IPS-15b (cell line): ENCODE data around the gene DNTT.

Source experiments
- H3K27me3 ChIP-seq: one replicate; pipeline ENCODE4 v1.6.1; 2013; ENCODE audit warnings: low read length; ENCODE audit not compliant: control insufficient read depth, insufficient read depth
- H3K36me3 ChIP-seq: one replicate; pipeline ENCODE4 v1.6.1; 2013; ENCODE audit warnings: low read length; ENCODE audit not compliant: control insufficient read depth, insufficient read depth
- H3K4me1 ChIP-seq: one replicate; pipeline ENCODE4 v1.6.1; 2013; ENCODE audit warnings: mild to moderate bottlenecking, low read length; ENCODE audit not compliant: control insufficient read depth, insufficient read depth
- H3K4me3 ChIP-seq: one replicate; pipeline ENCODE4 v1.5.1; 2013; ENCODE audit warnings: low read depth, low read length
- H3K9ac ChIP-seq: one replicate; pipeline ENCODE4 v1.6.1; 2013; ENCODE audit warnings: low read depth, mild to moderate bottlenecking, low read length
- H3K9me3 ChIP-seq: one replicate; pipeline ENCODE4 v1.6.1; 2013; ENCODE audit warnings: mild to moderate bottlenecking, low read length; ENCODE audit not compliant: control insufficient read depth, insufficient read depth

DNTT gene

DNA sequence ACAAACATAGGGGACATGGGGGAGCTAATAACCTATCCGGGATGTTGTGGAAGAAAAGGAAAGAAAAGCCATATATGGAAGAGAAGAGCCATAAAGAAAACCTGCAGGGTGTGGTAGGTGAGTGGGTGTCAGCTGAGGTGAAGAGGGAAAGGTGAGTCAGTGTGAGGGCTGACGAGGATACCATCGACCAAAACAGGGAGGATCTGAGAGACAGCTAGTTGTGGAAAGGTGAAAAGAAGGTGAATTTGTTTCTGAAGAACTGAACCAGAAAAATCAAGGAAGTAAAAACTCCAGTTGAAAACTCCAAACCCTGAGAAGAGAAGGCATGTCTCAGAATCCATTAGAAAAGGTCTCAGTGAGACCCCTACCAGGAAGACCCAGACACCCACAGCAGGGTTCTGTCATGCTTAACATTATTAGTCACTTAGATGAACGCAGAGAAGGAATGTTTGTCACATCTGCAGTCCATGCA is 37.0 kb upstream of the DNTT start:
- H3K9ac ChIP-seq: no peak overlapping the region
- H3K4me1 ChIP-seq: no peaks in the 10 kb centered on the region
- no peaks in the 10 kb centered on the region for H3K36me3 ChIP-seq
- H3K9me3 ChIP-seq: no peaks in the 10 kb centered on the region
- no peaks in the 10 kb centered on the region for H3K27me3 ChIP-seq
- H3K4me3 ChIP-seq: no peak overlapping the region

DNA sequence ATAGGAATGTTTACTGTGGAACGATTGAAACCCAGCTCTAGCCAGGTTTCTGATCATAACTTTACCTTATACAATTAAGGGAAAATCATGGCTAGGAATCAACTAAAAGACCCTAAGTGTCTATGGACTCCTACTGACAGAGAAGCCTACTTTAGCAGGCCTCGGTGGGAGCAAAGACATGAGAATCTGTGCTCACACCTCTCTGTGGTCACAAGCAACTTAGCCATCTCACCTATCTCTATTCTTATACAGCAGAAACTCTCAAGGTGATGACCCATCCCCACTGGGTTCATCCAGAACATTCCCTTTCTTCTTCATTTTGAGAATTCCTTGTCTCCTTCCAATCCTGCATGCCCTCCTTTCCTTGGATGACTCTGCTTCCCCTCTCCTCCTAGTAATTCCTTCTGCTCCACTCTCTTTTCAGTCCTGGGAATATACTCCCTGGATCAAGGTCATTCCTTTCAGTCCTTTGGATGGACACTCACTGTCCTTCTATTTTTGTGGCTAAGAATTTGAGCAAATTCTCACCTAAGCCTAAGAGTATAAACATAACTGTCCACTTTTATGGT is 35.8 kb upstream of the DNTT start:
- Histone ChIP-seq H3K4me1 (no peaks in the 10 kb centered on the region), H3K9ac (no peak overlapping the region), H3K27me3 (no peaks in the 10 kb centered on the region), H3K4me3 (no peak overlapping the region), H3K36me3 (no peaks in the 10 kb centered on the region), H3K9me3 (no peaks in the 10 kb centered on the region)

DNA sequence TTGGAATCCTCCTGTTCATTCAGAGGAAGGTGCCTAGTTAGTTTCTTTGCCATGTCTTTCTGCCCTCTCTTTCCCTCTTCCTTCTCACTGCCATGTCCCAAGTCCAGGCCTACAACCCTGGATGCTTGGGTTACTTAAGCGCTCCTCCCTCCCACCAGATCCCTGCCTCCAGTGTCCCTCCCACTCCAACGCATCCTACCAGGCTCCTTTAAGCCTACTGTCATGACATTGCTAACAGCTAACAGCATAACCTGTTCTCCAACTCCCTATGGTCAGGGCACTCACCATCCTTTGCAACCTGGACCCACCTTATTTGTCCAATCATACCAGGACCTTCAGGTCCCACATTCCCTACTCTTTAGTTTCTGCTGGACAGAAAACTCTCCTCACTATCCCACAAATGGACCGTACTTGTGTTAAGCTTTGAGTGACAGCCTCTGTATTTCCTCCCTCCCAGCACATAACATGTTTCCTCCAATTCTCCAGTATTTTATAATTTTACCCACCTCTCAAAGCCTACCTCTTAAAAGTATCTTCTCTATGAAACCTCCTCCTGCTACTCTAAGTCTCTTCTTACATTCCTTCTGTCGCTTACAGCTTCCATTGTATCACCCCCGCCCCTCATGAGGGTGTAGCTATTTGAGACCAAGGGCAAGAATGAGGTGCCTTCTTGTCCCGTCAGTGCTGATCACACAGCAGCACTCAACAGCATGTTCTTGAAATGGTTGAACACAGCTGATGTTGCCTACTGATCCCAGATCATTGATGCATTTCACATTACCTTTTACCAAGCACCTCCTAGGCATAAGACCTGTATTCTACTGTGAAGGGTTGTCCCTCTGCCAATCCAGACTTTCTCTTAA is 34.6 kb upstream of the DNTT start:
- Histone ChIP-seq H3K9ac (no peak overlapping the region), H3K36me3 (no peaks in the 10 kb centered on the region), H3K27me3 (no peaks in the 10 kb centered on the region), H3K4me3 (no peak overlapping the region), H3K9me3 (no peaks in the 10 kb centered on the region), H3K4me1 (no peaks in the 10 kb centered on the region)

- H3K4me3 ChIP-seq: no peak overlapping the region
- no peaks in the 10 kb centered on the region for H3K4me1 ChIP-seq
- H3K9ac ChIP-seq: no peak overlapping the region
- no peaks in the 10 kb centered on the region for H3K27me3 ChIP-seq
- no peaks in the 10 kb centered on the region for H3K9me3 ChIP-seq
- no peaks in the 10 kb centered on the region for H3K36me3 ChIP-seq
Measured at GRCh38 chr10:96270571-96270970, 33.7 kb upstream of the DNTT start.

- H3K4me3 ChIP-seq: no peak within 1 kb of the TSS
- no peaks in the 10 kb centered on the region for H3K27me3 ChIP-seq
- no peaks in the 10 kb centered on the region for H3K9me3 ChIP-seq
- H3K4me1 ChIP-seq: no peaks in the 10 kb centered on the region
- H3K36me3 ChIP-seq: no peaks in the 10 kb centered on the region
- H3K9ac ChIP-seq: no peak within 1 kb of the TSS
Measured at GRCh38 chr10:96271016-96271815, 33.0 kb upstream of the DNTT start, which contains the start of gene BLNK. Gene BLNK, minus strand, starts transcription at chr10:96271569. Its CDS starts 171 bp downstream, at chr10:96271398.

DNA sequence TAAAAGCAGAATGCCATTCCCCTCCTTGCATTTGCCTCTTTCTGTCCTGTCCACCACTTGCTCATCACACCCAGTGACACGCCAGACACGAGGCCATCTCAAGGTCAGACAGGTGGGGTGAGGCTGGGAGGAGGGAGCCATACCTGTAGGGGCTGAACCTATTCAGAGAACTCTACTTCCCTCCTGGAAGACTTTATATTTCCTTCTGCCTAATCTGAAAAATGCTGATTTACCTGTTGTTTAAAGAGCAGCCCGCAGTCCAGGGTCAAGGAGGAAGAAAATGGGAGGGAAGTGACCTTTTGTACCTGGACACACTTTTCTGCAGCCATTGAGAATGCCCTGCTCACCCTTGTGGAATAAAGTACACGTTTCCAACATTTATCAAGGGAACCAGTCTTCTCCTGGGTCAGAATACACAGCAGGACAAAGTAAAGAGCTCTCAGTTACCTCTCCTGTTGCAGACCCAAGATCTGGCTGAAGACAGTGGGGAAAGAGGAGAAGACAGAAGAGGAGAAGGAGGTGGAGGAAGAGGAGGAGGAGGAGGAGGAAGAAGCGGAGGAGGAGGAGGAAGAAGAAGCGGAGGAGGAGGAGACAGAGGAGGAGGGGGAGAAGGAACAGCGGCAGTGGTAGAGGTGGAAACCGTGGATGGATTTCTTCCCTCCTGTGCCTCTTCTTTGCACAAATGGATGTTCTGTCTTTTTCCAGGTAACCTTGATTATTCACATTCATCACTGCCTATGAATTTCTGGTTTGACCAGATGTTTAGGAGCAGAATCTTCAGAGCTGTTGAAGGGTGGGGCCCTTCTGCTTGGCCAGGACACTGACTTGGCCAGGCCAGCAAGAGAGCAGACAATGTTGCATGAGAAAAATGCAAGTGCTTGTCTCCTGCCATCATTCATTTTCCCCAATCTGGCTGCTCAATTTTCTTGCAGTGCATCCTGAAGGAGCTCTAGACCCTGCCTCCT is 31.6 kb upstream of the DNTT start:
- no peak overlapping the region for H3K9ac ChIP-seq

GRCh38 chr10:96275685-96276418 is 28.4 kb upstream of the DNTT start:
- H3K9ac ChIP-seq: no peak overlapping the region
- H3K4me3 ChIP-seq: no peak overlapping the region
- H3K27me3 ChIP-seq: no peaks in the 10 kb centered on the region
- no peaks in the 10 kb centered on the region for H3K9me3 ChIP-seq
- H3K36me3 ChIP-seq: no peaks in the 10 kb centered on the region
- no peaks in the 10 kb centered on the region for H3K4me1 ChIP-seq

More for the DNA sequence above, 31.6 kb upstream of the DNTT start:
- no peak overlapping the region for H3K4me3 ChIP-seq
- no peaks in the 10 kb centered on the region for H3K9me3 ChIP-seq
- H3K27me3 ChIP-seq: no peaks in the 10 kb centered on the region
- H3K36me3 ChIP-seq: no peaks in the 10 kb centered on the region
- no peaks in the 10 kb centered on the region for H3K4me1 ChIP-seq

GRCh38 chr10:96276426-96276825 is 27.8 kb upstream of the DNTT start:
- no peak overlapping the region for H3K9ac ChIP-seq
- H3K27me3 ChIP-seq: no peaks in the 10 kb centered on the region
- H3K36me3 ChIP-seq: no peaks in the 10 kb centered on the region
- H3K4me1 ChIP-seq: no peaks in the 10 kb centered on the region
- no peaks in the 10 kb centered on the region for H3K9me3 ChIP-seq
- H3K4me3 ChIP-seq: no peak overlapping the region

DNA sequence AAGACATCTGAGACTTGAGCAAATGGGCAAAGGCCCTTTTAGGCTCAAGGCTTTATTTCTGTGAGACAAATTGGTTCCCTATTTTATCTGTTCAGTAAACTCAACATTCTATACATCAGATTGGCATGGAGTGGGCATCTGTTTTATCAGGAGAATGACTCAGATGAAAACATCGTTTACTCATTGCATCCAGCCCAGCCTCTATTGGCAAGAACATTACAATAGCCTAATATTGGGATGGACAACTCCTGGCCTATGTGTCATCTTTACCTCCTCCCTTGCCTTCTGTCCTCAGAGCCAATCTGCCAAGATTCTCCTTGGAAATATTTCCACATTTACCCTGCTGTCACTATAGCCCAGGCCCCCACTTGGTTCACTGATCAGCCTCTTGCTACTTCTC is 27.4 kb upstream of the DNTT start:
- H3K9ac ChIP-seq: no peak overlapping the region
- H3K4me1 ChIP-seq: no peaks in the 10 kb centered on the region
- no peaks in the 10 kb centered on the region for H3K27me3 ChIP-seq
- H3K9me3 ChIP-seq: no peaks in the 10 kb centered on the region
- no peaks in the 10 kb centered on the region for H3K36me3 ChIP-seq
- H3K4me3 ChIP-seq: no peak overlapping the region

- Histone ChIP-seq H3K4me1 (no peaks in the 10 kb centered on the region), H3K9ac (no peak overlapping the region)
Measured at GRCh38 chr10:96279191-96279641, 25.0 kb upstream of the DNTT start.

More at GRCh38 chr10:96279191-96279641, 25.0 kb upstream of the DNTT start:
- Histone ChIP-seq H3K9me3 (no peaks in the 10 kb centered on the region), H3K4me3 (no peak overlapping the region), H3K36me3 (no peaks in the 10 kb centered on the region), H3K27me3 (no peaks in the 10 kb centered on the region)
